ENCODE results near the gene KLHL14. TPM values are rescaled to one million over a fixed set of nuclear protein-coding genes. Genes with fewer than 3 reads are reported as not detected.

KLHL14 gene
- total and polyA plus RNA-seq, 2 experiments from 2014 or later: 0.12 to 0.57 TPM

- H3K9me2 ChIP-seq (replicated peaks; ENCODE audit: insufficient read depth): no peaks in the 10 kb centered on the region
- no peaks in the 10 kb centered on the region for H3K79me2 ChIP-seq
- 53% methylated on average over 3 of the region's 3 CpGs for WGBS (ENCODE audit: low lambda C conversion rate, missing lambda C conversion rate)
- no peak overlapping the region for H3K4me3 ChIP-seq
- TF ChIP-seq EZH2phosphoT487 (IDR thresholded peaks at IDR 0.05; ENCODE audit: low read depth, severe bottlenecking, unreplicated experiment) (no peak), CTCF (IDR thresholded peaks at IDR 0.05; ENCODE audit: poor library complexity) (no peak), EZH2 (IDR thresholded peaks at IDR 0.05; ENCODE audit: borderline replicate concordance) (no peak)
- no peaks in the 10 kb centered on the region for H3K36me3 ChIP-seq (replicated peaks; ENCODE audit: insufficient read depth, low read depth)
- no peaks in the 10 kb centered on the region for H3K4me1 ChIP-seq (ENCODE audit: insufficient read depth)
- H3K27me3 ChIP-seq: no peaks in the 10 kb centered on the region
- no peak for DNase-seq (ENCODE audit: low spot score)
- H3K27ac ChIP-seq: no peak overlapping the region
- H3K4me2 ChIP-seq: no peak overlapping the region
- H4K20me1 ChIP-seq (ENCODE audit: insufficient read depth, poor library complexity, severe bottlenecking): no peaks in the 10 kb centered on the region
- no peak overlapping the region for H2AFZ ChIP-seq
- no peaks in the 10 kb centered on the region for H3K9me3 ChIP-seq (ENCODE audit: low read depth)
Measured at GRCh38 chr18:32812342-32812741, 39.5 kb upstream of the KLHL14 start.

GRCh38 chr18:32810314-32810713 lies 37.5 kb upstream of the KLHL14 start:
- no peaks in the 10 kb centered on the region for H3K9me3 ChIP-seq (ENCODE audit: low read depth)
- no peaks in the 10 kb centered on the region for H3K4me1 ChIP-seq (ENCODE audit: insufficient read depth)
- H4K20me1 ChIP-seq (ENCODE audit: insufficient read depth, poor library complexity, severe bottlenecking): no peaks in the 10 kb centered on the region
- TF ChIP-seq EZH2 (IDR thresholded peaks at IDR 0.05; ENCODE audit: borderline replicate concordance): no peak
- TF ChIP-seq CTCF (IDR thresholded peaks at IDR 0.05; ENCODE audit: poor library complexity): no peak
- TF ChIP-seq EZH2phosphoT487 (IDR thresholded peaks at IDR 0.05; ENCODE audit: low read depth, severe bottlenecking, unreplicated experiment): no peak
- no peaks in the 10 kb centered on the region for H3K79me2 ChIP-seq
- no peak overlapping the region for H3K4me3 ChIP-seq
- no peak overlapping the region for H2AFZ ChIP-seq
- H3K27me3 ChIP-seq: no peaks in the 10 kb centered on the region
- no peaks in the 10 kb centered on the region for H3K9me2 ChIP-seq (replicated peaks; ENCODE audit: insufficient read depth)
- WGBS (ENCODE audit: low lambda C conversion rate, missing lambda C conversion rate): 95% methylated on average over 1 of the region's 1 CpG
- no peaks in the 10 kb centered on the region for H3K36me3 ChIP-seq (replicated peaks; ENCODE audit: insufficient read depth, low read depth)
- DNase-seq (ENCODE audit: low spot score): no peak
- no peak overlapping the region for H3K27ac ChIP-seq
- no peak overlapping the region for H3K4me2 ChIP-seq

- Histone ChIP-seq H4K20me1 (ENCODE audit: insufficient read depth, poor library complexity, severe bottlenecking) (no peaks in the 10 kb centered on the region), H2AFZ (no peak overlapping the region), H3K79me2 (no peaks in the 10 kb centered on the region), H3K27me3 (no peaks in the 10 kb centered on the region), H3K4me2 (no peak overlapping the region), H3K9me2 (replicated peaks; ENCODE audit: insufficient read depth) (no peaks in the 10 kb centered on the region), H3K4me1 (ENCODE audit: insufficient read depth) (no peaks in the 10 kb centered on the region), H3K36me3 (replicated peaks; ENCODE audit: insufficient read depth, low read depth) (no peaks in the 10 kb centered on the region), H3K9me3 (ENCODE audit: low read depth) (no peaks in the 10 kb centered on the region), H3K4me3 (no peak overlapping the region), H3K27ac (no peak overlapping the region)
- TF ChIP-seq EZH2 (IDR thresholded peaks at IDR 0.05; ENCODE audit: borderline replicate concordance) (no peak), EZH2phosphoT487 (IDR thresholded peaks at IDR 0.05; ENCODE audit: low read depth, severe bottlenecking, unreplicated experiment) (no peak)
- 79% methylated on average over 5 of the region's 5 CpGs for WGBS (ENCODE audit: low lambda C conversion rate, missing lambda C conversion rate)
- DNase-seq (ENCODE audit: low spot score): no peak
Measured at GRCh38 chr18:32805354-32805753, 32.5 kb upstream of the KLHL14 start.

GRCh38 chr18:32804134-32804888 lies 31.5 kb upstream of the KLHL14 start:
- Histone ChIP-seq H3K36me3 (replicated peaks; ENCODE audit: insufficient read depth, low read depth) (no peaks in the 10 kb centered on the region), H3K9me3 (ENCODE audit: low read depth) (no peaks in the 10 kb centered on the region), H2AFZ (no peak overlapping the region), H3K27me3 (no peaks in the 10 kb centered on the region), H3K9me2 (replicated peaks; ENCODE audit: insufficient read depth) (no peaks in the 10 kb centered on the region), H4K20me1 (ENCODE audit: insufficient read depth, poor library complexity, severe bottlenecking) (no peaks in the 10 kb centered on the region), H3K4me2 (no peak overlapping the region), H3K79me2 (no peaks in the 10 kb centered on the region), H3K4me3 (no peak overlapping the region), H3K27ac (no peak overlapping the region), H3K4me1 (ENCODE audit: insufficient read depth) (no peaks in the 10 kb centered on the region)
- TF ChIP-seq EZH2 (IDR thresholded peaks at IDR 0.05; ENCODE audit: borderline replicate concordance) (no peak), CTCF (IDR thresholded peaks at IDR 0.05; ENCODE audit: poor library complexity) (no peak), EZH2phosphoT487 (IDR thresholded peaks at IDR 0.05; ENCODE audit: low read depth, severe bottlenecking, unreplicated experiment) (no peak)
- DNase-seq (ENCODE audit: low spot score): no peak
- WGBS (ENCODE audit: low lambda C conversion rate, missing lambda C conversion rate): 75% methylated on average over 6 of the region's 6 CpGs

All from hepatocyte (in vitro differentiated cells).